HG03342 (cell line): Measurements from ENCODE around the gene TRIM65.

ENCODE experiments used
- ATAC-seq: cut with Tn5 transposase; IDR thresholded peaks from one replicate; pipeline ENCODE4 v1.9.1; 2021; ENCODE audit warnings: mild to moderate bottlenecking, moderate library complexity; ENCODE audit not compliant: unreplicated experiment

The TRIM65 gene

DNA sequence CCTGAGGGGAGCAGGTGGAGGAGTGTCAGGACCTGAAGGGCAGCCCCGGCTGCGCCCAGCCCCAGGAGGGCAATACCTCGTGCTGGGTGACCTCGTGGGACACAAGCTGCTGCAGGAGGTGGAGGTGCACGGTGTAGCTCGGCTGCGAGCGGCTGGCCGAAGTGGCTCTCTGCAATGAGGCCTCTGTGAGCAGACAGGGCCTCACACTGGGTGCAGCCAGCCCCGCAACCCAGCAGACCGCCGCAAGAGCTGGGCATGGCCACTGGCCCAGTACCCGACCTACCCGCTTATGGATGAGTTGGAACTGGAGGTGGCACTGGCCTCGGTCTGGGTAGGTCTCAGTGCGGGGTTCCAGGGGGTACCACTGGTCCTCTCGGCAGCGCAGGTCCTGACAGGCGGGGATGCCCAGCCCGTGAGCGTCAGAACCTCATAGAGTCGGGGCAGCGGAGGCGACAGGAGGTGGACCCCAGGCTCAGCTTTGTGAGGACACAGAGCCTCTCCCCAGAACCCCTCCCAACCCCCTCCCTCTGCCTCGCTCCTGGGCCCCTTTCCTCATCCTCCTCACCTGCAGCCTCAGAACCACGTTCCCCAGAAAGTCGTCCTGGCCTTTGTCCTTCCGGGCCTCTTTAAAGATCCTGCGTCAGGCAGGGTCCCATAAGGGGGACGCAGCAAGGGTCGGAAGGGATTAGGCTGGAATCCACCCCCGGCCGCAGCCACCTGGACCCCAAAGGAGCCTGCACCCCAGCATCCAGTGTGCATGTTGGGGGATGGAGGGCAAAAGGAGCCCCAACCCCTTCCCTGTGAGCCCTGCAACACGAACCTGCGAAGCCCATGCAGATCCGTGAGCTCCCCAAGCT, 56.6 kb downstream of the TRIM65 start:
- no peak for ATAC-seq
